ENCODE measurements around the gene RDH11. TPM values are rescaled to one million over a fixed set of nuclear protein-coding genes. Genes with fewer than 3 reads are reported as not detected.

The RDH11 gene
- total RNA-seq, 1 experiment from 2014 or later: 77.0 TPM

GRCh38 chr14:67680121-67680602 lies 15.4 kb downstream of the RDH11 start:
- no peaks in the 10 kb centered on the region for H3K9me3 ChIP-seq (replicated peaks)
- peaks cover 65% of the 10 kb centered on the region for H3K36me3 ChIP-seq
- H3K27ac ChIP-seq: no peak overlapping the region
- H3K4me1 ChIP-seq: no peaks in the 10 kb centered on the region
- no peak overlapping the region for H3K4me3 ChIP-seq
- H3K27me3 ChIP-seq: no peaks in the 10 kb centered on the region
- DNase-seq: no peak

GRCh38 chr14:67679006-67679405 lies 16.6 kb downstream of the RDH11 start:
- Histone ChIP-seq H3K36me3 (peaks cover 55% of the 10 kb centered on the region), H3K4me1 (no peaks in the 10 kb centered on the region), H3K9me3 (replicated peaks) (no peaks in the 10 kb centered on the region), H3K27me3 (no peaks in the 10 kb centered on the region), H3K27ac (no peak overlapping the region), H3K4me3 (no peak overlapping the region)
- DNase-seq: no peak

GRCh38 chr14:67675219-67675582 lies 20.4 kb downstream of the RDH11 start:
- H3K4me1 ChIP-seq: no peaks in the 10 kb centered on the region; the same call in 1 of the 2 replicates
- no peak for DNase-seq
- peak overlapping the region; percentile 81 for H3K4me3 ChIP-seq
- H3K27me3 ChIP-seq: no peaks in the 10 kb centered on the region
- peaks cover 22% of the 10 kb centered on the region for H3K36me3 ChIP-seq
- H3K27ac ChIP-seq: peak overlapping the region; percentile 94
- H3K9me3 ChIP-seq (replicated peaks): no peaks in the 10 kb centered on the region

DNA sequence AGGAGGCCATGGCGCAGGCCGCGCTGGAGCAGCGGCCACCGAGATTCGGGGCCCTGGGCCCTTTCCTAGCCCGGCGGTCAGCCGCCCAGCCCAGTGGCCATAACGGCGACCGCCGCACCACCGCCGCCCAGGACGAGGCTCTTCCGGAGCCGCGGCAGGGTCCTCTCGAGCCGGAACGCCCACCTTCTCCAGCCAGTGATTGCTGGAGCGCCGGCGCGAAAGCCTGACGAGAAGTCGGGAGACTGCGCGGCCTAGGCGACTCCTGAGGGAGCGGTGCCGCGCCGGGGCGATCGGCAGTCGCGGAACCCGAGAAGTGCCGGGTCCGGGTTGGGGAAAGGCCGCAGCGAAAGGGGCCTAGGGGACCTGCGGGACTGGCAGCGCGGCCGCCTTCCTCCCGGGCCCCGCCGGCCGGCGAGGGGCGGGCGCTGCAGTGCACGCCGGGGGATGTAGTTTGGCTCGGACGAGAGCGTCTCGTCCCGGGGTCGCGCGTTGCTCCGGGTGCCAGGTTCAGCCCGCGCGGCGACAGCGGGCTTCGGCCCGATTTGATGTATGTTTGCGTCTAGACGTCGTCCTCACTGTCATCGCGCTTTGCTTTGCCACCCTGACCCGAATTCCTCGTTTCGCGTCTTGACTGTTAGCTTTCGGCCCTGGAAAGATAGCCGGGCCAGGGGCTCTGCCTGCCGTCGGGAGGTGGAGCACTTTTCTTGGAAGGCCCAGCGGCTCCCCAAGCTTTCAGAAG lies 20.9 kb downstream of the RDH11 start, which contains the start of gene VTI1B:
TSS of gene VTI1B (minus strand) at position 153 of the 739 bp plus-strand sequence. CDS start at position 10, 143 bp downstream.
- Histone ChIP-seq H3K9me3 (replicated peaks) (no peaks in the 10 kb centered on the region), H3K27me3 (no peaks in the 10 kb centered on the region), H3K36me3 (peaks cover 18% of the 10 kb centered on the region; the same call in 1 of the 2 replicates), H3K4me3 (peak within 1 kb of the TSS; percentile 81), H3K27ac (peak within 1 kb of the TSS; percentile 94), H3K4me1 (no peaks in the 10 kb centered on the region; the same call in 1 of the 2 replicates)
- peak; percentile 74 to 80 for DNase-seq

- H3K4me1 ChIP-seq: no peaks in the 10 kb centered on the region; the same call in 1 of the 2 replicates
- peak; percentile 78 to 82 for DNase-seq
Observed at GRCh38 chr14:67674139-67674479, 21.5 kb downstream of the RDH11 start.

DNA sequence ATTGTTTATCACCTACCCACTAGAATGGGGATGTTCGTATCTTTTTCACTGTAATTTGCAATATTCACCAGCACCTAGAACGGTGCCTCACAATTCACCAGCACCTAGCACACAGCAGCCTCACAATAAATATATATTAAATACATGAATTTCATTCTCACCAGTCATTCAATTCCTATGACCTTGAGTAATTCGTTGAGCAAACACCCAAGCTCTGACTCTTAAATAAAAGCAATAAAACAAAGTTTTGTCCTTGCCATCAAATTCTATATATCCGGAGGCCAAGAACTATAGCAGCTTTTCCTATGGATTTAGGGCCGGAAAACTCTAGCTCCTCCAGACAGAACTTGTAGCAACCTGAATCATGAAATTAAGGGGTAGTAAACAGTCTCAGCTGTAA lies 22.1 kb downstream of the RDH11 start:
- Histone ChIP-seq H3K9me3 (replicated peaks) (no peaks in the 10 kb centered on the region), H3K4me1 (no peaks in the 10 kb centered on the region; the same call in 1 of the 2 replicates), H3K27me3 (no peaks in the 10 kb centered on the region), H3K27ac (no peak overlapping the region), H3K4me3 (peak overlapping the region; percentile 81), H3K36me3 (peaks cover 14% of the 10 kb centered on the region; the same call in 1 of the 2 replicates)
- DNase-seq: no peak

More at GRCh38 chr14:67674139-67674479, 21.5 kb downstream of the RDH11 start:
- Histone ChIP-seq H3K9me3 (replicated peaks) (no peaks in the 10 kb centered on the region), H3K27ac (peak overlapping the region; percentile 94), H3K27me3 (no peaks in the 10 kb centered on the region), H3K36me3 (peaks cover 18% of the 10 kb centered on the region; the same call in 1 of the 2 replicates), H3K4me3 (peak overlapping the region; percentile 81)

DNA sequence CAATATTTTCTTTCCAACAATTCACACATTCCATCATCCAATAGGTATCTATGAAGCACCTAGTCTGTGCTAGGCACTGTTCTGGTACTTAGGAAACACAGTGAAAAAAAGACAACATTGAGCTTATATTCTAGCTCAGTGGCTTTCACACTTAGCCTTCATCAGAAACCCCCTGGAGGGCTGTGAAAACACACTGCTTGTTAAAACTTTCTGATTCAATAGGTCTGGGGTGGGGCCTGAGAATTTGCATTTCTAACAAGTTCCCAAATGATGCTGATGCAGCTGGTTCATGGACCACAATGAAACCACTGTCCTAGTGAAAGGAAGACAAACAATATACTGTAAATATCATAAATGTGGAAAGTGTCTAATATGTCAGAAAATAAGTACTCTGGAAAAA lies 27.0 kb downstream of the RDH11 start:
- no peaks in the 10 kb centered on the region; the same call in 1 of the 2 replicates for H3K4me1 ChIP-seq
- no peaks in the 10 kb centered on the region for H3K9me3 ChIP-seq (replicated peaks)
- H3K4me3 ChIP-seq: no peak overlapping the region
- H3K36me3 ChIP-seq: no peaks in the 10 kb centered on the region
- no peak overlapping the region for H3K27ac ChIP-seq
- no peak for DNase-seq
- no peaks in the 10 kb centered on the region for H3K27me3 ChIP-seq

GRCh38 chr14:67666750-67667449 lies 28.7 kb downstream of the RDH11 start:
- H3K27me3 ChIP-seq: no peaks in the 10 kb centered on the region
- H3K36me3 ChIP-seq: no peaks in the 10 kb centered on the region
- H3K27ac ChIP-seq: no peak overlapping the region
- no peaks in the 10 kb centered on the region for H3K9me3 ChIP-seq (replicated peaks)
- H3K4me3 ChIP-seq: no peak overlapping the region
- H3K4me1 ChIP-seq: no peaks in the 10 kb centered on the region
- peak; percentile 23 to 69 for DNase-seq

DNA sequence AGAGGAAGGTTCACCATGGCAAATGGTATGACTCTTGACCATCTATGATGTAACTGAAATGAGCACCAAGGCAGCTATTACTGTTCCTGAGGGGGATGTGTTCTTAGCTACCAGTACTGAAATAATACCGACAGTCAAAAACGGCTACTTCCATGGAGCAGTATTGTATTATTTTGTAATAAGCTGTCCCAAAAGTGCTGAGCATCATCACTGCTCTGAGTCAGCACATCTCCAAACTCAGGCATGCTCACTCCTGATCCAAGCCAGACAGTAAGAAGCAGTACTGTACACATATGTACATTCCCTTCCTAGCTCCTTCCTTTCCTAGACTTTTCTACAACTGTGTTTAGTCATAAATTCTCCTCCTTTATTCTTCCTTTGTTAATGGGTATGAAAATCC lies 29.7 kb downstream of the RDH11 start:
- Histone ChIP-seq H3K27ac (no peak overlapping the region), H3K36me3 (no peaks in the 10 kb centered on the region), H3K9me3 (replicated peaks) (no peaks in the 10 kb centered on the region), H3K4me1 (no peaks in the 10 kb centered on the region), H3K27me3 (no peaks in the 10 kb centered on the region), H3K4me3 (no peak overlapping the region)
- no peak for DNase-seq

- Histone ChIP-seq H3K4me3 (no peak overlapping the region), H3K36me3 (no peaks in the 10 kb centered on the region; the same call in 1 of the 2 replicates), H3K4me1 (no peaks in the 10 kb centered on the region), H3K27me3 (no peaks in the 10 kb centered on the region), H3K9me3 (replicated peaks) (no peaks in the 10 kb centered on the region), H3K27ac (no peak overlapping the region)
- no peak for DNase-seq
Observed at GRCh38 chr14:67663633-67664032, 31.9 kb downstream of the RDH11 start.

DNA sequence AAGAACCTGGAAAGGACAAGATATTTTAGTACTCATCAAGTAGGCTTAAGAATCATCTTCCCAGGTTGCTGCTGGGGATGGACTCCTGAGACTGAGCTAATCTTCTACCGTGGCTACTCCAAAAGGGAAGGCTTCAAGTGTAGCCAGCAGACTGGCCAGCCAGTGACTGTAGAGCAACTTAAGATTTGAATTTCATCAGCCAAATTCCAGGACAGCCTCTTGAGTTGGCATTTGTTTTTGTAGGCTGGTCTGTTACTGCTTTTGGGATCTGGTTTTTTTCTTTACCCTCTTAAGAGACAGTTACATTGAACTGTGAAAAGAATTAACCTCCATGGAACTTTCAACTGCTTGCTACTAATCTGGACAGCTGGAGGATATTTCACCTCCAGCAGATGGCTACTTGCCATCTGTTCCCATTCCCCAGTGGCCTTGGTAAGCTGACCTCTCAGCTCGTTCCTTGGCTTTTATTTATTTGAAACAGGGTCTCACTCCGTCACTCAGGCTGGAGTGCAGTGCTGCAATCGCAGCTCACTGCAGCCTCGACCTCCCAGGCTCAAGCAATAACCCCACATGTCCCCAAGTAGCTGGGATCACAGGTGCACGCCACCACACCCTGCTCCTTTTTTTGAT lies 41.8 kb downstream of the RDH11 start:
- peak; percentile 24 to 47 for DNase-seq
- Histone ChIP-seq H3K36me3 (peaks cover 39% of the 10 kb centered on the region), H3K9me3 (replicated peaks) (no peaks in the 10 kb centered on the region), H3K4me1 (peaks cover 5% of the 10 kb centered on the region), H3K27me3 (no peaks in the 10 kb centered on the region; the same call in 1 of the 2 replicates), H3K4me3 (no peak overlapping the region), H3K27ac (no peak overlapping the region)

DNA sequence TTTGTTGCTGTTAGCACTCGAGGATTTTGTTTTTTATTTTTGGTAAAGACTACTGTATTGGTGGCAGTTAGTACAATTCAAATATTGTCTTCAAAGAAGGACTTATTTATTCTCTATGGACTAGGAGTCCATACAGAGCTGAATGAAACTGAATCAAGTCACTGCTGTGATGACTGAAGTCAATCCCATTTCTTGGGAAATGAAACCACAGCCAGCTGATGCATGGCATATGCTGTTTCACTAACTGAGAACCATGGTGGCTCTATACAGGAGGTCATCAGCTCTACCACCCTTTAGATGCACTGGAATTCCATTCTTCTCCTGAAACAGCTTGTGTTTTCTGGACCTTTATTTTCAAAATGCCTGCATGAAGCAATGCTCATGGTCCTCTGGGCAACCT lies 43.4 kb downstream of the RDH11 start:
- Histone ChIP-seq H3K36me3 (peaks cover 36% of the 10 kb centered on the region), H3K9me3 (replicated peaks) (no peaks in the 10 kb centered on the region)

DNA sequence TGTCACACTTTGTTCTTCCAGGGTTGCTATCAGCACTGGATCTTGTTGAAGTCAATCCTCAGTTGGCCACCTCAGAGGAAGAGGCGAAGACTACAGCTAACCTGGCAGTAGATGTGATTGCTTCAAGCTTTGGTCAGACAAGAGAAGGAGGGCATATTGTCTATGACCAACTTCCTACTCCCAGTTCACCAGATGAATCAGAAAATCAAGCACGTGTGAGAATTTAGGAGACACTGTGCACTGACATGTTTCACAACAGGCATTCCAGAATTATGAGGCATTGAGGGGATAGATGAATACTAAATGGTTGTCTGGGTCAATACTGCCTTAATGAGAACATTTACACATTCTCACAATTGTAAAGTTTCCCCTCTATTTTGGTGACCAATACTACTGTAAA lies 44.9 kb downstream of the RDH11 start:
- no peaks in the 10 kb centered on the region for H3K9me3 ChIP-seq (replicated peaks)
- H3K27me3 ChIP-seq: no peaks in the 10 kb centered on the region; the same call in 1 of the 2 replicates
- no peak for DNase-seq
- H3K4me1 ChIP-seq: peaks cover 5% of the 10 kb centered on the region
- H3K36me3 ChIP-seq: peaks cover 31% of the 10 kb centered on the region
- H3K27ac ChIP-seq: no peak overlapping the region
- no peak overlapping the region for H3K4me3 ChIP-seq

More for the DNA sequence above, 43.4 kb downstream of the RDH11 start:
- Histone ChIP-seq H3K4me1 (peaks cover 5% of the 10 kb centered on the region), H3K4me3 (no peak overlapping the region), H3K27me3 (no peaks in the 10 kb centered on the region; the same call in 1 of the 2 replicates), H3K27ac (no peak overlapping the region)
- no peak for DNase-seq

DNA sequence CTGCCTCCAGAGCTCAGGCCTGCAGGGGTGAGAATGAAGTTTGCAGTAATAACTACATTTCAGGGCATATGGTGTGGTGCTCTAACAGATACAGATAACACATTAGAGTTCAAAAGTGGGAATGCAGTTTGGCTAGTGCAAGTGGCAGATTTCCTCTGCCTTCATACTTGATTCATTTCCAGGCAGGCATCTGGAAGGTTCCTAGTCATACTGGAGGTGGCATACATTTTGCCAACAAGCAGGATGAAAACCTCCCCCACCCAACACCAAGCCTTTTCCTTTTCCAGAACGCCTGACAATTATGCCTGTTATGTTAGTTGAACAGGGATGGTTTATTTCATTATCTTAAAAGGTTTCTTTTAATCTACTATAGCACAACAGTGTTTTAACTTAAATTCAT lies 45.4 kb downstream of the RDH11 start:
- no peak overlapping the region for H3K27ac ChIP-seq
- H3K36me3 ChIP-seq: peaks cover 28% of the 10 kb centered on the region
- H3K4me1 ChIP-seq: peaks cover 5% of the 10 kb centered on the region
- DNase-seq: no peak
- H3K4me3 ChIP-seq: no peak overlapping the region
- no peaks in the 10 kb centered on the region for H3K9me3 ChIP-seq (replicated peaks)
- H3K27me3 ChIP-seq: no peaks in the 10 kb centered on the region; the same call in 1 of the 2 replicates

DNA sequence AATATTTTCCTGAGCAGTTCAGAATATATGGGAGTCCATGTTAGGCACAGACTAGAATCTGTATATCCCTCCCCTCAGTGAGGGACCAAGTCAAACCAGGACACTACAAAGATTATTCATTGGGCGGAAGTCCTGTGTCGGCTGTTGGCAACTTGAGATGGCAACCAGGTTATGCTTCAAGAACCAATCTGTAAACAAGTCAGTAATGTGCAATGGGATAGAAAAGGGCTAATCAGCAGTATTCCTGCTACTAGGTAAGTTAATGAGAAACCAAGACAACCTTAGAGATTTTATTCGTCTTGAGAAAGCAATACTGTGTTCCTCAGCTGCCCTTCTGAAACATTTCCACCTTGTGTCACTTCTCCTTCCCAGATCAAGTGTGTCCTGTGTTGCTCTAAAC lies 49.4 kb downstream of the RDH11 start:
- DNase-seq: no peak
- Histone ChIP-seq H3K27me3 (no peaks in the 10 kb centered on the region; the same call in 1 of the 2 replicates), H3K9me3 (replicated peaks) (no peaks in the 10 kb centered on the region), H3K4me3 (no peak overlapping the region), H3K27ac (no peak overlapping the region), H3K36me3 (peaks cover 12% of the 10 kb centered on the region; the same call in 1 of the 2 replicates), H3K4me1 (no peaks in the 10 kb centered on the region)

All from SJCRH30 (cell line).